Astrocyte (in vitro differentiated cells and primary cell): Measurements from ENCODE around the gene LAMA3.

Source experiments
- CTCF ChIP-seq: IDR thresholded peaks from 2 replicates; pipeline ENCODE4 v1.5.1; 2011; ENCODE audit warnings: low read depth, mild to moderate bottlenecking, inconsistent platforms, low read length, moderate library complexity; ENCODE audit not compliant: insufficient read depth
- EZH2 ChIP-seq: IDR thresholded peaks from 2 replicates; pipeline ENCODE4 v1.6.1; 2012; ENCODE audit warnings: mild to moderate bottlenecking, low read length, inconsistent platforms; ENCODE audit not compliant: insufficient read depth

GRCh38 chr18:23641937-23642666, 47.2 kb upstream of the LAMA3 start:
- TF ChIP-seq CTCF, result no peak
- no peak for TF ChIP-seq EZH2
